OCI-LY3 (cell line): ENCODE measurements around the gene RFPL2.

Source experiments
- CTCF ChIP-seq: fragments of 200-600, 300-600 bp; sonication (generic); IDR thresholded peaks from 2 replicates; pipeline ENCODE4 v1.5.1; 2014; ENCODE audit warnings: antibody characterized with exemption, low read length, low read depth
- EZH2phosphoT487 ChIP-seq: fragments of 200-600 bp; shearing (Covaris generic); IDR thresholded peaks from 2 replicates; pipeline ENCODE4 v1.6.1; 2018; ENCODE audit warnings: antibody characterized with exemption, mixed run types, low read depth

- TF ChIP-seq CTCF: no peak
- no peak for TF ChIP-seq EZH2phosphoT487
Measured at GRCh38 chr22:32207971-32208480, 3.2 kb upstream of the RFPL2 start.
